NCI-H2227 treated with DMSO at 0.1 percent for 48 hours (cell line): ENCODE measurements around the gene PANK1.
"Not testable (repeated sequence)": the region's sequence is repeated elsewhere in the genome, so short reads cannot be mapped to it uniquely, and the experiment has no call there.

ENCODE experiments used
- DNase-seq: peaks from one replicate; lab custom pipeline; 2025; lab: John Stamatoyannopoulos, UW

PANK1 gene

DNA sequence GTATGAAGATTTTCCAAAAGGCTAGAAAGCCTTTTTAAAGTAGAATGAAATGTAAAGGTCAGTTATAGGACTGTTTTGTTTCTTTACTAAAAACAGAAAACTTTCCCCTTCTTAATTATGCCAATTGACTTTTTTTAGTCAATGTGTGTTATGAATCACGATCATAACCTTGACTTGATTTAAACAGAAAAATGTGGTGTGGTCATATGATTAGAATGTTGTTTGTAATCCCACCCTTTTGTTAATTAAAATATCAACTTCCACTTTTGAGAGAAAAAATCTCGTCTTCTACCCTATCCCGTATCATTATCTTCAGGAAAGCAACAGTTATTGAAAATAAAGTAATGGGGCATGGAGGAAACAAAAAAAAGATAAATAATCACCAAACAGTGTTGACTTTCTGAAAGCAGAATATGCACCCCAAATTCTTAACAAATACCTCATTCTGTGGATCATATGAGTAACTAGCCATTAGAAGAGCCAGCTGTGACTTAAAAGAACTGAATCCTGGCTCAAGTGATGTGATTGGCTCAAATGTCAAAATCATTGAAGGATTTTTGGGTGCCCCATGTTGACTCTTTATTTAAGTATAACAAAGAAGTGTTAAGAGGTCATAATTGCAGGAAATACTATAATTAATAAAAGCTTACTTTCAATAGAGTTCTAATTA, 77.3 kb downstream of the PANK1 start:
- DNase-seq, result no peak

DNA sequence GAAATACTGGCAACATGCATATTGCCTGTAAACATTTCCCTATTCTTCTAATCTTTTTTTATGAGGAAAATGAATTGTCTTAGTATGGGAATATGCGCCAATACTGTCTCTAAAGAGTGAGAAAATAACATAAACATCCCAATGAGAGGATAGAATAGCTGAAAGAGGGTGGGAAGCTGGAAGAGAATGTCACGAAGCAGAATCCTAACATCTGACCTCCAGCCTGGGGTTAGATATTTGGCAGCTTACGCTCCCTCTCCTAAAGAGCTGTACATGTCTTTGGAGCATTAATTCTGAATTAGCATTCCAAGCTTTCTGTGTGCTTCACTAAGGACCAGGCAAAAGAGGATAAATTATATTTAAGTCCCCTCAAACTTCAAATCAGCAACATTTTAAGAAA, 78.0 kb downstream of the PANK1 start:
- DNase-seq, result no peak

- no peak for DNase-seq
Measured at GRCh38 chr10:89566095-89566950, 78.7 kb downstream of the PANK1 start.

GRCh38 chr10:89565180-89565579, 79.9 kb downstream of the PANK1 start:
- no peak for DNase-seq

- DNase-seq, result peak; percentile 31
Measured at GRCh38 chr10:89563861-89564478, 81.1 kb downstream of the PANK1 start.

DNA sequence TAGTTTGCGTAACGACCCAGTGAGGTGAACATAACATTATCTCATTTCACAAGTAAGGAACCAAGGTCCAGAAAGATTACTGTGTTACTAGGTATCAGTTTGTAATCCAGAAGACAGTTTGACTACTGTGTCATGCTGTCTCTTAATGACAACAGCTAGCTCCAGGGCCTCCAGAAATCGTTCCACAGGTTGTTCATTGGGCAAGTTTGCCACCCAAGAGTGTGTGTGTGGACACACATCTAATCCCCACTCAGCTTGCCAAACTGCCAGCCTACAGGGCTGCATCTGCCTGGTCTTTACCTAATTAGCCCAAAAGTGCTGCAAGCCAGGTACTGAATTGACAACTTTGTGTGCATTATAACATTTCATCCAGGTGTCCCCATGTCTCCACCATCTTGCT, 81.7 kb downstream of the PANK1 start:
- no peak for DNase-seq

DNA sequence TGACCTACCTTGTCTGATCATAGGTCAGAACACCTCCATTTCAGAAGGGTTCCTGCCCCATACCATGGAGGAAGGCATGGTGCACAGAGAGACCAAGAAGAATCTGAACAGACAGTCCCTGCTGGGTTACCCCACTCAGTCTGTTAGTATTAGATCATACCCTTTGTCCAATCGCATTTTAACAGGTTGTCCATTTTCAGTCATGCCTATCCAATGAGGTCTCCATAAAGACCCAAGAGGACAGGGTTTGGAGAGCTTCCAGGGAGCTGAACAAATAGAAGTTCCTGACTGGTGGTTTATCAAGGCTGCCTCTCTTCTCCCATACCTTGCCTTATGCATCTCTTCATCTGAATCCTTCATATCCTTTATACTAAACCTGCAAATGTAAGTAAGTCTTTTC, 88.4 kb downstream of the PANK1 start:
- no peak for DNase-seq

DNA sequence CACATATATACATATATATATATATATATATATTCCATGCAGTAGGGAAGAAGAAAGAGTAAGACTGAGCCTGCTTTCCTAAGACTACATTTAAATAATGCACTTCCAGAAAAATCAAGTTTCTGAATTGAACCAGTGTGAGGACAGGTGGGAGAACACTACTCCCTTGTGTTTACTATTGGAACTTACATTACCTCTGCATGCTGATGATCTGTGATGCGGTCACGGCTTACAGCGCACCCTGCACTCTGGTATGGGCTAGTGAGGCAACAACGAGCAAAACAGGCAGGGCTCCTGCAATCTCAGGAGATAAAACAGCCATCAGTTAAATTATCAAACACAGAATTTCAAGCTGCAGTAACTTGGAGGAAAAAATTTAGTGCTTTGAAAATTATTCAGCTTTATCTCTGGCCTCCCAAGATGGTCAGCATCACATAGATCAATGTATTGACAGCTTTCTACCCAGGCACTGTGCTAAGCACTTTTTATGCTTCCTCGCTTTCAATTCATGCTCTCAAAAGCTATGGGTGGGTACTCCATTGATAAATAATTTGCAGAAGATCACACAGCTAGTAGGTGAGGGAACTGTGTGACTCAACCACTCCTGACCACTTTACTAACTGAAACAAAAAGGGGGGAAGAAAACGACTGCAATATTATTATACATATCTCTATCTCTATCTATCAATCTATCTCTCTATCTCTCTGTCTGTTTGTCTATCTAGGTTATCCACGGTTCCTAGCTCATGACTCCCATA, 89.2 kb downstream of the PANK1 start:
- no peak for DNase-seq

- no peak for DNase-seq
Measured at GRCh38 chr10:89554433-89554832, 90.6 kb downstream of the PANK1 start.

DNA sequence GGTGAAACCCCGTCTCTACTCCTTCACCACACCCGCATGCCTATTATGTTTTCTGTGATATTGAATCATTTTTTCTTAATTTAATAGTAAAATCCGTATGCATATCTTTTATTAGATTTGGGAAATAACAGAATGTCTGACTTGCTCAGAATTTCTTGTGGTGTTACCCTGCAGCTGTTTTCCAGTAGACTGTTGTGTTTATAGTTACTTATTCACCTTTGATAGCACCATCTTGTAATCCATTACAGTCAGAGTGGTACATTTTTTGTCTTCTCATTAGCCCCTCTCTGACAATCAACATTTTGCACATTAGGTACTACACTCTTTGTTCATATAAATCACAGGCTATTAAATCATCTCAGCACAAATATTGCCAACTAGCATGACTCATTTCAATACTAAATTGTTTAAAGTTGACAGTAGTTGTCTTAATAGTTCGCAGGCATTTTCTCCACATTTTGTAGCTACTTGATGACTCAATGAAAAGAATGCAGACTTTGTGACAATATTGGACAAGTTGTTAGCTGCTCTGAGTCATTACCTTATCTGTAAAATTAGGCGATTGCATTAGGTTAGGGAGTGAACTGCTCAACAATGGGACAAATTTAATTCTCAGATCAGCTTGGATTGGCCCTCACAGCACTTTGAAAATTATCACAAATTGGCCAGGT, 91.8 kb downstream of the PANK1 start:
- DNase-seq, result no peak

- no peak for DNase-seq
Measured at GRCh38 chr10:89552213-89552612, 92.8 kb downstream of the PANK1 start.

DNA sequence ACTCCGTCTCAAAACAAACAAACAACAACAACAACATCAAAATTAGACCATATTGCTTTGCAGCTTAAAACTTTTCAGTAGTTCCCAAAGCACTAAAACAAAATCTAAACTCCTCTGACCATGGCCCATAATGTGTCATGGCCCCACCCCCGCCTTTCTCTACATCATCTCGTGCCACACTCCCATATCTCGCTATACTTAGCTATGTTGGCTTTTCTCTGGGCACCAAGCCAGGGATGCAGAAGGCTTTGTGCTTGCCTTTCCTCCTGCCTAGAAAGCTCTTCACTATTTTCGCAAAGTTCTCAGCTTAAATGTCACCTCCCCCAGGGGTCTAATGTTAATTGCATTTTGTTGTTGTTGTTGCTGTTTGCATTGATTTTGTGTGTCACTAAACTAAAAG, 94.5 kb downstream of the PANK1 start:
- no peak for DNase-seq

DNA sequence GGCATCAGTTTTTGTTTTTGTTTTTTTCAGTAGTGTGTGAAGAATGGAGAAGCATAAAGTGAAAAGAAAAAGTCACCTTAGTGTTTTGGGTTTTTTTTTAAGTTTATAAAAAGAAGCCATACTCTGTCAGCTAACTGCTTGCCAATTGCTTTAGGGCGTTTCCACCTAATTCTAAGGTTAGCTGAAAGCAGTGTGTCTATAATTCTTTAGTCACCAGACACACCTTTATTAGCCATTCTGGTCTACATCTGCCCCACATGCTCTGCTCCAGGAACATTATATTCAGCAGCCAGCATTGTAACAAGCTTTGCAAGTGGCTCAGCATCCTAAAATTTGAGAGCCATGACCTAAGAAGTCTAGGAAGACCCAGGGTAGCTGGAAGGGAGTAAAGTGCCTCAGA, 95.5 kb downstream of the PANK1 start:
- DNase-seq, result no peak

- DNase-seq, result no peak
Measured at GRCh38 chr10:89548673-89549072, 96.4 kb downstream of the PANK1 start.

- no peak for DNase-seq
Measured at GRCh38 chr10:89547853-89548513, 97.1 kb downstream of the PANK1 start.

- DNase-seq, result not testable (repeated sequence)
Measured at GRCh38 chr10:89546651-89547050, 98.4 kb downstream of the PANK1 start.

- no peak for DNase-seq
Measured at GRCh38 chr10:89543841-89544240, 101.2 kb downstream of the PANK1 start.

- no peak for DNase-seq
Measured at GRCh38 chr10:89540420-89540949, 104.6 kb downstream of the PANK1 start.

GRCh38 chr10:89537364-89537763, 107.7 kb downstream of the PANK1 start:
- no peak for DNase-seq

DNA sequence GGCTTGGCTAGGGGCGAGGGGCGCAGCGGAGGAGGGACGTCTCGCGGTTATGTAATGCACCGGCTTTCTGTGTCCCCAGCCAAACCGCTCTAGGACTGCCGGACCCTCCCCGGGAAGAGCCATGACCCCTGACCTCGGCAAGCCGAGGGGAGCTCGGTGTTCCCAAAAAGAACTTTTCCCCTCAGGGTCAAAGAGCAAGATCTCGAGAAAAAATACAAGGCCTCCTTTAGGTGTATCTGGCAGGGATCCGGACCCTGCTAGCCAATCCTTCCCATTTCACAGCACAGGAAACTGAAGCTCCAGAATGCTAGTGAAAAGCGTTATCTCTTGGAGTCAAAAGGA, 109.1 kb downstream of the PANK1 start:
- DNase-seq, result no peak
